ENCODE measurements around the gene ACTR10.
A peak's percentile ranks its signal among the peaks of the same experiment; 100 is the strongest.

Gene ACTR10

DNA sequence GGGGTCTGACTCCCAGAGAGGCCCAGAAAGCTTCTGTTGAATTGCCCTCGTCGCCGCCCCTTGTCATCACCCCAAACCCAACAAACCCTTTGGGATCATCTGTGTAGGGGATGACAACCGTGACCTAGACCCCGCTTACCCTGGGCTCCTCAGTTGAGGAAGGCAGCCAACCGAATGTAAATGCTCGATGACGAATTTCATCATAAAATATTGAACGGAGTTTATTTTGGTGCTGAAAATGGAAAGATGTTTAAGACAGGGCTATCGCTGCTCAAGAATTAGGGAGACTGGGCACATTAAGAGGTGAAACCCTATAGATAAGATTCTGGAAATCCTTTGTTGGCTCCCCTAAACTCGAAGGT lies 512 bp downstream of the ACTR10 start:
- H3K18ac ChIP-seq (ENCODE audit: low read length) = peak overlapping the region; percentile 94
- peak overlapping the region; percentile 69 for H3K4me2 ChIP-seq (ENCODE audit: insufficient read depth, low read length, poor library complexity, severe bottlenecking)
- no CpG with 5 or more reads among the region's 11 CpGs for WGBS, 2 donors (ENCODE audit: extremely low coverage in 2 of 2, insufficient read length in 2 of 2, insufficient replicate concordance in 1 of 2)
- peaks cover 0 to 2% of the 10 kb centered on the region in 2 donors for H3K9me3 ChIP-seq (replicated peaks in 1 of 2; ENCODE audit: control insufficient read depth in 2 of 2, insufficient read depth in 1 of 2, low read depth in 1 of 2, low read length in 2 of 2)
- no peak overlapping the region for H3K14ac ChIP-seq (ENCODE audit: low read length)
- peaks cover 0 to 10% of the 10 kb centered on the region in 2 donors for H3K4me1 ChIP-seq (ENCODE audit: control insufficient read depth in 2 of 2, insufficient read depth in 1 of 2, low read depth in 1 of 2, low read length in 2 of 2)
- no peak overlapping the region for H3K4ac ChIP-seq (ENCODE audit: low read length)
- no peak overlapping the region for H4K8ac ChIP-seq (ENCODE audit: low read depth, low read length)
- no peak overlapping the region for H2BK12ac ChIP-seq (ENCODE audit: low read length)
- H3K23ac ChIP-seq (ENCODE audit: low read depth, low read length, poor library complexity) = peak overlapping the region; percentile 90
- H3K4me3 ChIP-seq (ENCODE audit: low read length in 2 of 2) = peak overlapping the region; percentile 82 to 88
- H3K27ac ChIP-seq (replicated peaks; ENCODE audit: low read length) = peak overlapping the region; percentile 85
- H3K27me3 ChIP-seq (ENCODE audit: control insufficient read depth in 3 of 3, insufficient read depth in 3 of 3, low read depth in 1 of 3, low read length in 3 of 3) = no peaks in the 10 kb centered on the region
- H3K36me3 ChIP-seq (replicated peaks in 1 of 2; ENCODE audit: control insufficient read depth in 2 of 2, insufficient read depth in 2 of 2, low read length in 2 of 2) = peaks cover 1 to 21% of the 10 kb centered on the region in 2 donors
- peak overlapping the region; percentile 97 for H3K9ac ChIP-seq (ENCODE audit: low read depth, low read length, poor library complexity)
- no peak for DNase-seq (ENCODE audit: low spot score)
- H2BK120ac ChIP-seq (ENCODE audit: low read depth, low read length) = peak overlapping the region; percentile 54
- no peak overlapping the region for H2AK5ac ChIP-seq (ENCODE audit: low read depth, low read length)
- H2BK15ac ChIP-seq (ENCODE audit: low read length) = no peak overlapping the region
- peak overlapping the region; percentile 97 for H2AFZ ChIP-seq (ENCODE audit: low read length)
- H3K79me1 ChIP-seq (ENCODE audit: low read depth, low read length) = peaks cover 1% of the 10 kb centered on the region
- H2BK5ac ChIP-seq (ENCODE audit: low read length) = no peak overlapping the region
- no peak overlapping the region for H4K91ac ChIP-seq (ENCODE audit: low read depth, low read length, poor library complexity)

GRCh38 chr14:58200846-58201245 lies 897 bp downstream of the ACTR10 start:
- no peak for DNase-seq (ENCODE audit: low spot score)
- Histone ChIP-seq H3K14ac (ENCODE audit: low read length) (no peak overlapping the region), H3K27ac (replicated peaks; ENCODE audit: low read length) (no peak overlapping the region)

DNA sequence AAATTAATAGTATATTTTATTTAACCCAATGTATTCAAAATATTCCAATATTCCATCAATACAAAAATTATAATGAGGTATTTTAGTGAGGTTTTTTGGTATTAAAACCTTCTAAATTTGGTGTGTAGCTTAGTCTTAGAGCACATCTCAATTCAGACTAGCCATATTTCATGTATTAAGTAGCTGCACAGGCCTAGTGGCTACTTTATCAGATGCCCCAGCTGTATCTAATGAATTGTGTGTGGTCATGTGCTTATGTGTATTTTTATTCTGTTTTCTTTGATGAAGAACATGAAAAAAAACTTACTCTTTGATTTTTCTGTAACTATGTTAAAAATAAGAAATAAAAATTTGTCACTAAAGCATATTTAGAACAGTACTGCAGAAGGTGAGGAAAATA lies 13.2 kb downstream of the ACTR10 start:
- Histone ChIP-seq H2AK5ac (ENCODE audit: low read depth, low read length) (no peak overlapping the region), H3K4ac (ENCODE audit: low read length) (no peak overlapping the region), H3K9ac (ENCODE audit: low read depth, low read length, poor library complexity) (no peak overlapping the region), H2AFZ (ENCODE audit: low read length) (no peak overlapping the region), H3K27me3 (ENCODE audit: control insufficient read depth in 3 of 3, insufficient read depth in 3 of 3, low read depth in 1 of 3, low read length in 3 of 3) (no peaks in the 10 kb centered on the region), H3K14ac (ENCODE audit: low read length) (no peak overlapping the region), H2BK120ac (ENCODE audit: low read depth, low read length) (no peak overlapping the region), H3K36me3 (replicated peaks in 1 of 2; ENCODE audit: control insufficient read depth in 2 of 2, insufficient read depth in 2 of 2, low read length in 2 of 2) (peaks cover 0 to 96% of the 10 kb centered on the region in 2 donors), H4K91ac (ENCODE audit: low read depth, low read length, poor library complexity) (no peak overlapping the region), H3K4me3 (ENCODE audit: low read length in 2 of 2) (no peak overlapping the region), H3K4me1 (ENCODE audit: control insufficient read depth in 2 of 2, insufficient read depth in 1 of 2, low read depth in 1 of 2, low read length in 2 of 2) (no peaks in the 10 kb centered on the region), H3K4me2 (ENCODE audit: insufficient read depth, low read length, poor library complexity, severe bottlenecking) (no peak overlapping the region), H3K18ac (ENCODE audit: low read length) (no peak overlapping the region), H3K23ac (ENCODE audit: low read depth, low read length, poor library complexity) (no peak overlapping the region), H2BK15ac (ENCODE audit: low read length) (no peak overlapping the region), H4K8ac (ENCODE audit: low read depth, low read length) (no peak overlapping the region), H3K27ac (replicated peaks; ENCODE audit: low read length) (no peak overlapping the region), H3K9me3 (replicated peaks in 1 of 2; ENCODE audit: control insufficient read depth in 2 of 2, insufficient read depth in 1 of 2, low read depth in 1 of 2, low read length in 2 of 2) (peaks cover 0 to 5% of the 10 kb centered on the region in 2 donors), H2BK12ac (ENCODE audit: low read length) (no peak overlapping the region), H3K79me1 (ENCODE audit: low read depth, low read length) (no peaks in the 10 kb centered on the region), H2BK5ac (ENCODE audit: low read length) (no peak overlapping the region)
- no peak for DNase-seq (ENCODE audit: low spot score)

More at GRCh38 chr14:58200846-58201245, 897 bp downstream of the ACTR10 start:
- H2BK15ac ChIP-seq (ENCODE audit: low read length) = no peak overlapping the region
- WGBS, 2 donors (ENCODE audit: extremely low coverage in 2 of 2, insufficient read length in 2 of 2, insufficient replicate concordance in 1 of 2) = no CpG with 5 or more reads among the region's 2 CpGs
- H2AFZ ChIP-seq (ENCODE audit: low read length) = peak overlapping the region; percentile 97
- no peak overlapping the region for H2AK5ac ChIP-seq (ENCODE audit: low read depth, low read length)
- no peak overlapping the region for H2BK120ac ChIP-seq (ENCODE audit: low read depth, low read length)
- H3K4me2 ChIP-seq (ENCODE audit: insufficient read depth, low read length, poor library complexity, severe bottlenecking) = peak overlapping the region; percentile 69
- no peak overlapping the region for H4K91ac ChIP-seq (ENCODE audit: low read depth, low read length, poor library complexity)
- H3K4me1 ChIP-seq (ENCODE audit: control insufficient read depth in 2 of 2, insufficient read depth in 1 of 2, low read depth in 1 of 2, low read length in 2 of 2) = peaks cover 0 to 10% of the 10 kb centered on the region in 2 donors
- no peak overlapping the region for H3K4ac ChIP-seq (ENCODE audit: low read length)
- peaks cover 1% of the 10 kb centered on the region for H3K79me1 ChIP-seq (ENCODE audit: low read depth, low read length)
- no peak overlapping the region for H2BK12ac ChIP-seq (ENCODE audit: low read length)
- no peaks in the 10 kb centered on the region for H3K9me3 ChIP-seq (replicated peaks in 1 of 2; ENCODE audit: control insufficient read depth in 2 of 2, insufficient read depth in 1 of 2, low read depth in 1 of 2, low read length in 2 of 2)
- H4K8ac ChIP-seq (ENCODE audit: low read depth, low read length) = no peak overlapping the region
- no peak overlapping the region for H2BK5ac ChIP-seq (ENCODE audit: low read length)
- peaks cover 1 to 21% of the 10 kb centered on the region in 2 donors for H3K36me3 ChIP-seq (replicated peaks in 1 of 2; ENCODE audit: control insufficient read depth in 2 of 2, insufficient read depth in 2 of 2, low read length in 2 of 2)
- no peak overlapping the region for H3K18ac ChIP-seq (ENCODE audit: low read length)
- H3K23ac ChIP-seq (ENCODE audit: low read depth, low read length, poor library complexity) = no peak overlapping the region
- peak overlapping the region; percentile 82 to 88 for H3K4me3 ChIP-seq (ENCODE audit: low read length in 2 of 2)
- no peaks in the 10 kb centered on the region for H3K27me3 ChIP-seq (ENCODE audit: control insufficient read depth in 3 of 3, insufficient read depth in 3 of 3, low read depth in 1 of 3, low read length in 3 of 3)
- H3K9ac ChIP-seq (ENCODE audit: low read depth, low read length, poor library complexity) = no peak overlapping the region

DNA sequence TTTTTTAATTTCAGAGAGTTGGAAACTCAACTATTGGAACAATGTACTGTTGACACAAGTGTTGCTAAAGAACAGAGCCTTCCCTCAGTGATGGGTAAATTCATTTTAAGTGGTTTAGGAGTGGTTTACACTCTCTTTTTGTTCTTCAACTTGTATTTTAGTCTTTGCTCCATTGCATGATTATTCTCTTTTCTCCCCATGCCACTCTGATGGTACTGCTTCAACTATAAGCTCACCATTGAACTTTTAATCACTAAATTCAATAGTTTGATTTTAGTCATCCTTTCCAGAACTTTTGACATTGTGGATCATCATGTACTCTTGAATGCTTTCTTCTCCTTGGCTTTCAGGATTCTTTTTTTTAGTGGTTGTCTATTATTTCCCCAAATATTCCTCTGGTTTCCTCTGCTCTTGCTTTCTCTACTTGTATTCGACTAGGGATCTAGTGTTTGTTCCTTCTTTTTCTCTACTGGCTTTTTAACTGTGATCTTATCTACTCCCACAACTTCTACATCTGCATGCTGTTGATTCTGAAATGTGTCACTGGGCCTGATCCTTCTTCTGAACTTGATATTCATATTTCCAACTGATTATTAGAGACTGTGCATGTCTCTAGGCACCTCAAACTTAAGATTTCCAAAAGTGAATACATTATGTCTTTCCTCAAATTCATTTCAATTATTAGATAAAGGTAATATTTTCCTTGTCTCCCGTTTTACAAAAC lies 15.4 kb downstream of the ACTR10 start:
- H3K4me3 ChIP-seq (ENCODE audit: low read length in 2 of 2) = no peak overlapping the region
- no peaks in the 10 kb centered on the region for H3K4me1 ChIP-seq (ENCODE audit: control insufficient read depth in 2 of 2, insufficient read depth in 1 of 2, low read depth in 1 of 2, low read length in 2 of 2)
- H3K27me3 ChIP-seq (ENCODE audit: control insufficient read depth in 3 of 3, insufficient read depth in 3 of 3, low read depth in 1 of 3, low read length in 3 of 3) = no peaks in the 10 kb centered on the region
- no peak overlapping the region for H3K27ac ChIP-seq (replicated peaks; ENCODE audit: low read length)
- DNase-seq (ENCODE audit: low spot score) = no peak
- no peak overlapping the region for H2BK5ac ChIP-seq (ENCODE audit: low read length)
- H3K18ac ChIP-seq (ENCODE audit: low read length) = no peak overlapping the region
- H2AFZ ChIP-seq (ENCODE audit: low read length) = no peak overlapping the region
- H3K79me1 ChIP-seq (ENCODE audit: low read depth, low read length) = no peaks in the 10 kb centered on the region
- no peak overlapping the region for H3K23ac ChIP-seq (ENCODE audit: low read depth, low read length, poor library complexity)
- WGBS, 2 donors (ENCODE audit: extremely low coverage in 2 of 2, insufficient read length in 2 of 2, insufficient replicate concordance in 1 of 2) = no CpG with 5 or more reads among the region's 2 CpGs
- H4K91ac ChIP-seq (ENCODE audit: low read depth, low read length, poor library complexity) = no peak overlapping the region
- H3K4ac ChIP-seq (ENCODE audit: low read length) = no peak overlapping the region
- H2BK12ac ChIP-seq (ENCODE audit: low read length) = no peak overlapping the region
- H3K4me2 ChIP-seq (ENCODE audit: insufficient read depth, low read length, poor library complexity, severe bottlenecking) = no peak overlapping the region
- H2BK15ac ChIP-seq (ENCODE audit: low read length) = no peak overlapping the region
- no peak overlapping the region for H2AK5ac ChIP-seq (ENCODE audit: low read depth, low read length)
- H3K36me3 ChIP-seq (replicated peaks in 1 of 2; ENCODE audit: control insufficient read depth in 2 of 2, insufficient read depth in 2 of 2, low read length in 2 of 2) = peaks cover 0 to 93% of the 10 kb centered on the region in 2 donors
- H4K8ac ChIP-seq (ENCODE audit: low read depth, low read length) = no peak overlapping the region
- no peak overlapping the region for H3K9ac ChIP-seq (ENCODE audit: low read depth, low read length, poor library complexity)
- peaks cover 0 to 5% of the 10 kb centered on the region in 2 donors for H3K9me3 ChIP-seq (replicated peaks in 1 of 2; ENCODE audit: control insufficient read depth in 2 of 2, insufficient read depth in 1 of 2, low read depth in 1 of 2, low read length in 2 of 2)
- H2BK120ac ChIP-seq (ENCODE audit: low read depth, low read length) = no peak overlapping the region
- no peak overlapping the region for H3K14ac ChIP-seq (ENCODE audit: low read length)

All from neuronal stem cell (in vitro differentiated cells).